HG03060 (cell line): ENCODE results near the gene AGAP1.

Experiments
- ATAC-seq: cut with Tn5 transposase; IDR thresholded peaks from one replicate; pipeline ENCODE4 v1.9.1; 2021; ENCODE audit warnings: low read depth, moderate number of reproducible peaks; ENCODE audit not compliant: unreplicated experiment

The AGAP1 gene

DNA sequence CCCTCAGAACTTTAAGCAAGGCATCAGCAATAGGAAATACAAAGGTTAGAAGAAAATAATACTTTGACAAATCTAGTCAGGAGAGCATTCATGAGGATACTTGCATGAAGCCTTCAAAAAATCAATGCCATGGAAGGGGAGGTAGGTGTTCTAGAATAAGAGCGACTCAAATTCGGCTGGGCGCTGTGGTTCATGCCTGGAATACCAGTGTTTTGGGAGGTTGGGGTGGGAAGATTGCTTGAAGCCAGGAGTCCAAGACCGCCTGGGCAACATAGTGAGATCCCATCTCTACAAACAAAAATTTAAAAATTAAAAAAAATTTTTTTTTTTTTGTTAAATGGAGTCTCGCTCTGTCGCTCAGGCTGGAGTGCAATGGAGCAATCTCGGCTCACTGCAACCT, 652.6 kb downstream of the AGAP1 start:
- no peak for ATAC-seq

- no peak for ATAC-seq
Observed at GRCh38 chr2:236155406-236155805, 661.6 kb downstream of the AGAP1 start.

DNA sequence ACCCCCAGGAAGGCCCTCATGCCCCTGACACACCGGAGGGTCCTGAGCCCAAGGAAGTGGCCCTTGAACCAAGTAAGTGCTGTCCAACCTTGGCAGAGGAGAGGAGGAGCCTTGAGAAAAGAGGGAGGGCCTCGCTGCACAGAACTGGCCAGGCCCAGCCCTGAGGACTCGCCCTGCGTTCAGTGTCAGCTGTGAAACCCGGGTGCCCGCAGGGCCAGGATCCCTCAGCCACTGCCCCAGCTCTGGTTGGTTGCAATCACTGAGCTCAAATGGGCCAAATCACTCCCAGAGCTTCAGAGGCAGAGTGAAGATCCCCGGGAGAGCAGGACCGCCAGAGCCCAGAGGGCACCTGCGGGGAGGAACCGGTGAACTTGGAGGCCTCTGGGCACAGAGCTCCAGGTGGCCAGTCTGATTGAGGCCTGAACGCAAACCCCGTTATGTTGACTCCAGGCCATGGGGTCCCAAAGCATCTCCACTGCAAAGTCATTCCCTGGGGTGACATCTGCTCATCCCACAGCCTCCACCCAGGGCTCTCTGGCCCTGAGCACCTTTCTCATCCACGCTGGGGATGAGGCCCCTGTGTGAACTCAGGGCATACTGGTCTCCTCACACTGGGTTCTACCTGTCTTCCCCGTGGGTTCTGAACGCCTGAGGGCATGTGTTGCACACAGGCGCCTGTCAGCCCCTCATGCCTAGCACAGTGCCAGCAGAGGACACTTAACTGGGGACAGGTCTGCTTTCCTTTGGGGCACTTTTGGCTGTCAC, 662.4 kb downstream of the AGAP1 start:
- no peak for ATAC-seq

DNA sequence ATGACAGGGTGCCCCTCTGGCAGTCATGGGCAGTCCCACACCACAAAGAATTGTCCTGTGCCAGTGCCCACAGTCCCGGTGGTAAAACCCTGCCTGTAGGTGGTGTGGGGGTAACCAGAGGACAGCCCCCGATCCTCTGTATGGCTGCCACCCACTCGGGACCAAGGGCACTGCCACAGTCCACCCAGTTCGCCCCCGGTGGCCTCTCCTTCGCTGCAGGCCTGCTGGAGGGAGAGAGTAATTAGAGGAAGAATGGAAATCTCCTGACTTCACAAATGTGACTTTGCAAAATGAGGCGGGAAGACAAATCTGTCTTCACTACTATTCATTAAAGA, 663.0 kb downstream of the AGAP1 start:
- ATAC-seq = no peak

DNA sequence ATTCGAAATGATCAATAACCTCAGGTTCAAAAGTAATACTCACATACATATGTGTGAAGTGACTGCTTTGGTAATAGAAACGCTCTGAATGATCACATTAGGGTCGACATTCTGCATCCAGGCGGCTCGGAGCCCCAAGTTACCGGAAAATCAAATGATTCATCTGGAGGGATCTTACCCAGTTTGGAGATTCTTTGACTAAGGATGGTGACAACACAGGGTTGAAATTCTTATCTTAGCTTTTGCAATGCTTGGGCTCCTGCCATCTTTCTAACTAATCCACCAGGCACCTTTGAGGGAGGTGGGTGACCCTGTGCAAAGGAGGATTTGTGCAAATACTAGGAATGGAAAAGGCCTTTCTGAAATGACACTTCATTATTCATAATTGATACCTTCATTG, 663.5 kb downstream of the AGAP1 start:
- no peak for ATAC-seq

- no peak for ATAC-seq
Observed at GRCh38 chr2:236157815-236158498, 664.1 kb downstream of the AGAP1 start.

DNA sequence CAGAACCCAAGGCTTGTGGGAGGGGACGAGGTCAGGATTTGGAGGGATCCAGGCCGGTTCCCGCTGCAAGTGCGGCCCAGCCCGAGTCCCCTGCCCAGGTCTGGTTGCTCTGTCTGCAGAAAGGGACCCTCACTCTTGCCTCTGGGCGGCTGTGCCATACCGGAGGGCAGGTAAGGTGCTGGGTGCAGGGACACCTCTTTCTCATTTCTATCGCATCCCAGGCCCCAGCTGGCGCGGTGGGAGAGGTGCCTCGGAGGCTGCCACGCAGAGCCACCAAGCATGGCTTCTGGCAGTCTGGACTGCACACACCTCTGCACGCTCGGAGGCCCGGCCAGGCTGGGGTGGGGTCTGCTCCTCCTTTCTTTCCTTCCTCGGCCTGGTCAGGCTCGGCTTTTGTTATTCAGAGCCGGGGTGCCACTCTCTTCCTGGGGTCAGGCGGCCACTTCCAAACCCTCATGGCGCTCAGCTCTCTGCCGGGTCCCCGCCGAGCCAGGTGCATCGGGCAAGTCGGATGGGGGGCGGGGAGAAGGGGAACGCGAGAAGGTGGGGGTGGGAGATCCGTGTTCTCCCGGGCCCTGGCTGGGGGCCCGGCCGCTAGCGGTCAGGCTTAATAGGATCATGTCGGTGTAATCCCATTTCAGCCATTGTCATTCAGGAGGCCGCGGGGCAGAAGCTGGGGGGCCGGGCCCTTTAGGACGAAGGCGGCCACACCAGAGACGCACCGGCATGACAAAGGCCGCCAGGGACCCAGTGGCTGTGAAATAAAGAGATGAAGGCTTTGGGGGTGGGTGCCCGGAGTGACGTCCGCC, 665.3 kb downstream of the AGAP1 start:
- no peak for ATAC-seq

DNA sequence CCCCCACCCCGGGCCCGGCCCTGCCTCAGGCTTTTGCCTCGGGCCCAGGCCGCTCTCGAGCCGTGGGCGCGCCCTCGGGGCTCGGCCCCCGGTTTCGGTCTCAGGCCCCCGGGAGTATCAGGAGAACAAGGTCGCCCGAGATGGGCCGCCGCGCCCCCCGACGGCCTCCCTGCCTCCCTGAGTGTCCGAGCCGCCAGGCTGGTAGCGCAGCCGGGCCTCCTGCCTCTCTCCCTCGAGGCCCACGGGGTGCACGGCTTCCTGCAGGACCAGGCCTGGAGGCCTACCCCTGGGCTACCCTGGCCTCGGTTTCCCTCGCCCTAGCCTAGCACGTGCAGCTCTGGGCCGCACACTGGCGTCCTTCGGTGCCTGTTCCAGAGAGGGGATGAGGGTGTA, 665.9 kb downstream of the AGAP1 start:
- no peak for ATAC-seq

DNA sequence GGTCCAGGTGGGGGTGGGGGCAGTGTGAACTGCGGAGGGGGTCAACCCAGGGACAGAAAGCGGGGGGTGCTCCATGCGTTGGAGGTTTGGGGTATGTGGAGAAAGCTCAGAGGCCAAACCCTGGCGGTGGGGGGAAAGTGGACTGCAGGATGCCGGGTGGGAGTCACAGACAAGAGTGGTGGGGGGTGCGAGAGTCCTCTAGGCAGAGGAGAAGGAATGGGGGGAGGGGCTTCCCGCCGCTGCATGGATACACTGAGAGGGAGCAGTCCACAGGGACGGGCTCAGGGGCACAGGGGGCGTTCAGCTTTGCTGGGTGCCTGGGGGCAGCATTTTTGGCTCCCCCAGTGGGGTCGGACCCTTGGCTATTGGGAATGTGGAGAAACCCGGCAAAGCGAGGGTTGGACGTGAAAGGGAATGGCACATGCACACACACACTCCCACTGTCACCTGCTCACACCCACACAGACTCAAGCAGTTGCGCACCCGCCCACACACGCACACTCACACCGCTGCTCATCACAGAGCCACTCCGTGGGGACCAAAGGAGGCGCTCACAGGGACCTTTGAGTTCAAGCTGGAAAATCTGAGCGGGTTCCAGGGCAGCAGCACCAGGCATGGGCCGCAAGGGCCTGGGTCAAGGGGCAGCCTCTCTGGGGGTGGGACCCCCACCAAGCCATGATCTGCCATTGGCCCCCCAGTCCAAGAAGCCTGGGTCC, 666.7 kb downstream of the AGAP1 start:
- ATAC-seq = no peak

- ATAC-seq = no peak
Observed at GRCh38 chr2:236161082-236161462, 667.2 kb downstream of the AGAP1 start.

DNA sequence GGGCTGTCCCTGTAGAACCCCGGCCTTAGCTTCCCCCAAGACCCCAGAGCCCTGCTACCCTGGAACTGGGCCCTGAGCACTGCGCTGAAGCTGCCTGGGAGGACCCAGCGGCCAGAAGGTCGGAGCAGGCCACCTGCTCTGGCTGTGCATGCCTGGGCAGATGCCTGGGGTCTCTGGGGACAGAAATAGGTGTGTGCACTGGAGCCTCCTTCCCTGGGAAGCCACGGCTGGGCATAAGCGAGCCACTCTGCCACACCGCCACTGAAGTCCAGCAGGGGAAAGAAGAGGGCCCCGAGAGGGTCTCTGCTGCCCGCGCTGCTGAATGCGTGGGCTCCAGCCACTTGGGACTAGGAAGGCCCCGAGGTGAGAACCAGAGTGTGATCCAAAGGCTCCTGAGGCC, 667.7 kb downstream of the AGAP1 start:
- ATAC-seq = no peak

- ATAC-seq = no peak
Observed at GRCh38 chr2:236162031-236162845, 668.4 kb downstream of the AGAP1 start.

- ATAC-seq = no peak
Observed at GRCh38 chr2:236162882-236163470, 669.1 kb downstream of the AGAP1 start.

DNA sequence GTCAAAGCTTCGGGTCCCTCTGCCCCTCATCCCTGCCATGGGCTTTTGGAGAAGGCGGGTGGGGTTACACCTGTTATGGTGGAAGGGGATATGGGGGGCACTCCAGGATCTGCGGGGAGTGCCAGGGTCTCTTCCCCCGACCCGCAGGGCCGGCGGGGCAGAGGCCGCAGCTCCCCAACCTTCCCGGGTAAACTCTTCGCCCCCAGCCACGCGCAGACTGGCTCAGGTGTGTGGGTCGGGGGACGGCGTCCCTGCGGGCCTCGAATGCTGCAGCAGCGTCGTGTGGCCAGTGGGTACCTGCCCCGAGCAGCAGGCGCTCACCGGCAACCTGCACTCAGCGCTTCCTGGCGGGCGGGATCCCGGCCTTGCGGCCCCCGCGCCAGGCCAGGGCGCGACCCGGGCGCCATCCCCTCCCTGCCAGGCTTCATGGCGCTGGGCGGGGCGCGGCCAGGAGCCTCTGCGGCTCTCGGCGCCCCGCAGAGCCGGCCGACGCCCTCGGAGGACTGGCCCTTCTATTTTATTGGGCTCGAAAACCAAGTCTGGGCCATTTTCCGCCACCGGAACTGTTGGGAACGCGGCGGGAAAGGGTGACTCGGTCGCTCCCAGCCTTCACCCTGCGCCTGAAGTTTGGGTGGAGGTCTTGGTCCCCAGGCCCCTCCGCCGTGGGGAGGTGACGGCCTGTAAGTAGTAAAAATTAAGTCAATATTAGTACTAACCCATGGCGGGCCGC, 669.8 kb downstream of the AGAP1 start:
- no peak for ATAC-seq

DNA sequence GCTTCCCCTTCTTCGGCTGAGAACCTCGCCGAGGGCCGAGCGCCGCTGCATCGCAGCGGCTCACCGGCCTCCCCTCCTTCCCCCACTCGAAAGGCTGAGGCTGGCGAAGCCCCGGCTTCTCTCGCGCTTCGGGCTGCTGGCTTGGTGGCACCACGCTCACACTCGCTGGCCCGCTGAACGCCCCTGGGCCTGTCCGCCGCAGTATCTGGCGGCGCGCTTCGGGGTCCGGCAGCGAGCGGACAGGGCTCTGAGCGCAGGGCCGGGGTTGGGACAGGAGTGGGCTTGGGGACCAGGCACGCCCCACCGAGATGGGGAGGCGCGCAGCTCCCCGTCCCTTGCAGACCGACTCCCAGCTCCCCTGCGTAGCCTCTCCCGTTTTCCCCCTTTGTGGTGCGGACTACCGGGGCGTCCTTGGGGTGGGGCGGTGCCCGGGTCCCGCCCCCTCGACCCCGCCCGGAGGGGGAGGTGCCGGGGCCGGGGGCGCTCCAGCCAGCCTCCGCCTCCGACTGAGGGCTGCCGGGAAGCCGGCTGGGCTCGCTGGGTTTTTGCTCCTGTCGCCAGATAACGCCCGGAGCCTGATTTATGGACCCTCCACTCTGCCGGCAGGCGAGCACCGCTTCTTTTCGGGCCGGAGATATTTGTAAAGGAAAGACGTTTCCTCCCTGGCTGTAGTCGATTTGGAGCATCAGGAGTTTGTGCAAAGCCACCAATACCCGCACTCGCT, 670.5 kb downstream of the AGAP1 start:
- ATAC-seq = no peak

DNA sequence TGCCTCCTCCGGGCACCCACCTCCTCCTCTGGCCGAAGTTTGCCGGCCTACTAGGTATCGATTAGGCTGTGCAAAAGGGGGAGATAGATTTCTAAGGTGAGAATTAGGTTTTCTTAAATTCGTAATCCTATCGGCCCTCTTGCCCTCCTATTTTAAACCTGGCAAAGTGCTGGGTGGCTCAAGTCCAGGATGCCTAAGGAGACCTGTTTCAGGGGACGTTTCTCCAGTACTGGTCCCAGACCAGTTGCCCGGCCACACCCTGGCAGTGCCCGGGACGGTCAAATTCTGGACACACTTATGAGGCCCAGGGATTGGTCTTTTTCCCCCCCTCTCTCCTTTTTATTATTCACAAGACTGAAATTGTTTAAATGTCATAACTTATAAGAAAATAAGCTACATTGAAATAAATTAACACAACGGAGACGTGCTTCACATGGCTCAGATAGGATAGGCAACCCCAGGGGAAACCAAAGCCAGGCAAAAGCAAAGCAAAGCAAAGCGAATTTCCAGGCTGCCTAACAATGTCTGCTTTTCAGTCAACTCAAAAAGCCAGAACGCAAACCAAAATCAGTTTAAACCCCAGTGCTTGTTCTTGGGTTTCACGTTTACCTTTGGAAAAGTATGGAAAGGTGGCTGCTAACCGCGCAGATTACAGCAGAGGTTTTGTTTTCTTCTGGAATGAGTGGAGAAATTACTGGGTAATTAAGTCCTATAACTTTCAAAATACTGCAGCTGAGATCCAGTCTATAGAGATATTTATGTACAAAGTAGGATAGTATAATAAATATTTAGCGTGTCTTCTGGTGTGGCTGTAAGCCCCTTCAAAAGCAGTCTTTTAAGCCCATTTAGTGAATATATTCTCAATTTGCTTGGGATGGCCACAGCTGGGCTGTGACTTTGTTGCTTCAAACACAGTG, 671.3 kb downstream of the AGAP1 start:
- ATAC-seq = no peak
